LNCaP clone FGC (cell line): Measurements from ENCODE around the gene RELN.

Experiments
- DNase-seq: peaks from one replicate; pipeline ENCODE4 v3.0.0-alpha.2; 2011; ENCODE audit warnings: low read depth
- H3K4me3 ChIP-seq: 2 replicates; pipeline ENCODE4 v1.5.1; 2011; ENCODE audit warnings: mild to moderate bottlenecking, low read depth, low read length, control low read depth
- CTCF ChIP-seq: IDR thresholded peaks from 2 replicates; pipeline ENCODE4 v1.5.1; 2012; ENCODE audit warnings: mild to moderate bottlenecking; ENCODE audit not compliant: control insufficient read depth, insufficient read depth; ENCODE audit errors: extremely low read depth

RELN gene

GRCh38 chr7:103717574-103717973 lies 271.9 kb downstream of the RELN start:
- H3K4me3 ChIP-seq: no peak overlapping the region
- DNase-seq: no peak
- TF ChIP-seq CTCF: no peak

- no peak for DNase-seq
- no peak overlapping the region for H3K4me3 ChIP-seq
- TF ChIP-seq CTCF: no peak
These were observed 273.9 kb downstream of the RELN start for GRCh38 chr7:103715376-103716120.

GRCh38 chr7:103714376-103714927 lies 275.0 kb downstream of the RELN start:
- DNase-seq: no peak
- no peak for TF ChIP-seq CTCF

GRCh38 chr7:103712991-103713778 lies 276.3 kb downstream of the RELN start:
- no peak overlapping the region for H3K4me3 ChIP-seq

More at GRCh38 chr7:103714376-103714927, 275.0 kb downstream of the RELN start:
- no peak overlapping the region for H3K4me3 ChIP-seq

GRCh38 chr7:103711413-103711812 lies 278.0 kb downstream of the RELN start:
- no peak for DNase-seq
- no peak overlapping the region for H3K4me3 ChIP-seq
- TF ChIP-seq CTCF: no peak

More at GRCh38 chr7:103712991-103713778, 276.3 kb downstream of the RELN start:
- TF ChIP-seq CTCF: no peak
- DNase-seq: no peak

- DNase-seq: no peak
- TF ChIP-seq CTCF: no peak
- H3K4me3 ChIP-seq: no peak overlapping the region
These were observed 279.2 kb downstream of the RELN start for GRCh38 chr7:103710247-103710646.
